Osteocyte (in vitro differentiated cells): ENCODE results near the gene FOXN3. TPM values are rescaled to one million over a fixed set of nuclear protein-coding genes. Genes with fewer than 3 reads are reported as not detected.

ENCODE experiments used
- DNase-seq: peaks from one replicate; pipeline ENCODE4 v3.0.0; 2021; ENCODE audit warnings: mixed read lengths; ENCODE audit not compliant: unreplicated experiment; ENCODE audit errors: extremely low spot score
- H3K27ac Mint-ChIP-seq: one replicate; pipeline ENCODE4 v1.8.0; 2021; ENCODE audit warnings: mild to moderate bottlenecking, mixed read lengths; ENCODE audit not compliant: unreplicated experiment
- H3K27me3 Mint-ChIP-seq: one replicate; pipeline ENCODE4 v1.8.0; 2021; ENCODE audit warnings: mixed read lengths; ENCODE audit not compliant: unreplicated experiment
- H3K36me3 Mint-ChIP-seq: one replicate; pipeline ENCODE4 v1.8.0; 2021; ENCODE audit warnings: mixed read lengths; ENCODE audit not compliant: unreplicated experiment
- H3K4me1 Mint-ChIP-seq: one replicate; pipeline ENCODE4 v1.8.0; 2021; ENCODE audit warnings: mixed read lengths; ENCODE audit not compliant: unreplicated experiment
- H3K4me3 Mint-ChIP-seq: one replicate; pipeline ENCODE4 v1.8.0; 2021; ENCODE audit warnings: mild to moderate bottlenecking, moderate library complexity, mixed read lengths; ENCODE audit not compliant: unreplicated experiment
- H3K9me3 Mint-ChIP-seq: one replicate; pipeline ENCODE4 v1.8.0; 2021; ENCODE audit warnings: mixed read lengths; ENCODE audit not compliant: unreplicated experiment
- total RNA-seq: library from RNA; stranded (reverse); gene quantifications from 2 replicates; pipeline ENCODE4 v1.2.1, GENCODE V29; 2021
- TF ChIP-seq, protein P1 (sequence below): fragments of 200-600 bp; sonication (generic); IDR thresholded peaks from 2 replicates; pipeline ENCODE4 v1.5.0; 2021; ENCODE audit warnings: antibody characterized with exemption, mild to moderate bottlenecking, moderate library complexity

FOXN3 gene
- total RNA-seq, 1 donor from 2014 or later: 120 TPM

DNA sequence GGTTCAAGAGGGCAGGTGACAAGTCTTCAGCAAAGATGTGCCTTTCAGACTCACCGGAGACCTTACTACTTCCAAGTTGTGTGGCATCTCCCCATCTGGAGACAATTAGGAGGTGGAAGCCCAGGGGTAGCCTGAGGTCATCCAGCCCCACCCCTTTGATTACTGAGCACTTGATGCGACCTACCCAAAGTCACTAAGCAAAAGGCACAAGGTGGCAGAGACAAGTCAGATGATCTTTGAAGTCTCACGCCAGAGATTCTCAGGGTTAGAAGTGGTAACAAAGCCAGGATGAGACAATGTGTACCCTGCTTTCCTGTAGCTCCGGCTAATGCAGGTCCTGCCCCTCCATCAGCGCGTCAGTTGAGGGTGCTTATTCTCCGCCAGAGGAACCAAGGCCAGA is 1.4 kb upstream of the FOXN3 start:
- no peak for DNase-seq
- Mint-ChIP-seq H3K4me3 (peak overlapping the region; percentile 81), H3K4me1 (peaks cover 44% of the 10 kb centered on the region), H3K9me3 (no peaks in the 10 kb centered on the region), H3K36me3 (peaks cover 2% of the 10 kb centered on the region), H3K27me3 (no peaks in the 10 kb centered on the region), H3K27ac (peak overlapping the region; percentile 86)
- TF ChIP-seq, protein P1, sequence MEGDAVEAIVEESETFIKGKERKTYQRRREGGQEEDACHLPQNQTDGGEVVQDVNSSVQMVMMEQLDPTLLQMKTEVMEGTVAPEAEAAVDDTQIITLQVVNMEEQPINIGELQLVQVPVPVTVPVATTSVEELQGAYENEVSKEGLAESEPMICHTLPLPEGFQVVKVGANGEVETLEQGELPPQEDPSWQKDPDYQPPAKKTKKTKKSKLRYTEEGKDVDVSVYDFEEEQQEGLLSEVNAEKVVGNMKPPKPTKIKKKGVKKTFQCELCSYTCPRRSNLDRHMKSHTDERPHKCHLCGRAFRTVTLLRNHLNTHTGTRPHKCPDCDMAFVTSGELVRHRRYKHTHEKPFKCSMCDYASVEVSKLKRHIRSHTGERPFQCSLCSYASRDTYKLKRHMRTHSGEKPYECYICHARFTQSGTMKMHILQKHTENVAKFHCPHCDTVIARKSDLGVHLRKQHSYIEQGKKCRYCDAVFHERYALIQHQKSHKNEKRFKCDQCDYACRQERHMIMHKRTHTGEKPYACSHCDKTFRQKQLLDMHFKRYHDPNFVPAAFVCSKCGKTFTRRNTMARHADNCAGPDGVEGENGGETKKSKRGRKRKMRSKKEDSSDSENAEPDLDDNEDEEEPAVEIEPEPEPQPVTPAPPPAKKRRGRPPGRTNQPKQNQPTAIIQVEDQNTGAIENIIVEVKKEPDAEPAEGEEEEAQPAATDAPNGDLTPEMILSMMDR: no peak

DNA sequence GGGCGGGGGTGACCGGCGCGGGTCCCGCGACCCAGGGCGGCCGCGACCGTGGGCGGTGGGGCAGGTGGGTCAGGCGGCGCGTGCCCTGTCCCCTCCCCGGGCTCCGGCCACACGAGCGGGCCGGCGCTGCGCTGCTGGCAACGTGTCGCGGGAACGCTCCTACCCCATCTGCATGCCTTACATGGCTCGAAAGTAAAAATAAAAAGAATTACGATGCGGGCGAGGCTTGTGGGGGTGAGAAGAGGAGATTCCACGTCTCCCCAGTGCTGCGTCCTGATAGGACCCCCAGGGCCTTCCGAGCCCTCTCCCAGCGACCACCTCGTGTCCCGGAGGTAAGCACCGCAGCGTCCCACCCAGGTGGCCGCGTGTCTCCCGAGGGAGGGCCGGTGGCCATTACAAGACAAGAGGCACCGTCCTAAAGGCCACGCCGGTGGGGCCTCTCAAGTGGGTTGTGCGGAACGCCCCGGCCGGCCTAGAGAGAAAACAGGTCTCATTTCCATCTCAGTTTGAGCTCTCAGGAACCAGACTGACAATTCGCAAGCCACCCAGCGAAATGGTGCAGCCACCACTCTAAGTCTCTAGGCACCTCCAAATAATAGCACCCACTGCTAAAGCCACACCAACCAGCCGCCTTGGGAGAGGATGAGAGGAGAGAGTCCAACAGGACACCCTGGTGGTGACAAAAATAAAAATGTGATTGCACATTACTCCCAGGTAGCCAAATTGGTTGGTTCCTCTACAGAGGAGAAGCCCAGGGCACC is 612 bp upstream of the FOXN3 start:
- no peak for DNase-seq
- Mint-ChIP-seq H3K4me1 (peaks cover 40% of the 10 kb centered on the region), H3K9me3 (no peaks in the 10 kb centered on the region), H3K27ac (peak overlapping the region; percentile 86), H3K36me3 (peaks cover 10% of the 10 kb centered on the region), H3K4me3 (peak overlapping the region; percentile 81), H3K27me3 (no peaks in the 10 kb centered on the region)
- TF ChIP-seq, protein P1: peak; percentile 57

DNA sequence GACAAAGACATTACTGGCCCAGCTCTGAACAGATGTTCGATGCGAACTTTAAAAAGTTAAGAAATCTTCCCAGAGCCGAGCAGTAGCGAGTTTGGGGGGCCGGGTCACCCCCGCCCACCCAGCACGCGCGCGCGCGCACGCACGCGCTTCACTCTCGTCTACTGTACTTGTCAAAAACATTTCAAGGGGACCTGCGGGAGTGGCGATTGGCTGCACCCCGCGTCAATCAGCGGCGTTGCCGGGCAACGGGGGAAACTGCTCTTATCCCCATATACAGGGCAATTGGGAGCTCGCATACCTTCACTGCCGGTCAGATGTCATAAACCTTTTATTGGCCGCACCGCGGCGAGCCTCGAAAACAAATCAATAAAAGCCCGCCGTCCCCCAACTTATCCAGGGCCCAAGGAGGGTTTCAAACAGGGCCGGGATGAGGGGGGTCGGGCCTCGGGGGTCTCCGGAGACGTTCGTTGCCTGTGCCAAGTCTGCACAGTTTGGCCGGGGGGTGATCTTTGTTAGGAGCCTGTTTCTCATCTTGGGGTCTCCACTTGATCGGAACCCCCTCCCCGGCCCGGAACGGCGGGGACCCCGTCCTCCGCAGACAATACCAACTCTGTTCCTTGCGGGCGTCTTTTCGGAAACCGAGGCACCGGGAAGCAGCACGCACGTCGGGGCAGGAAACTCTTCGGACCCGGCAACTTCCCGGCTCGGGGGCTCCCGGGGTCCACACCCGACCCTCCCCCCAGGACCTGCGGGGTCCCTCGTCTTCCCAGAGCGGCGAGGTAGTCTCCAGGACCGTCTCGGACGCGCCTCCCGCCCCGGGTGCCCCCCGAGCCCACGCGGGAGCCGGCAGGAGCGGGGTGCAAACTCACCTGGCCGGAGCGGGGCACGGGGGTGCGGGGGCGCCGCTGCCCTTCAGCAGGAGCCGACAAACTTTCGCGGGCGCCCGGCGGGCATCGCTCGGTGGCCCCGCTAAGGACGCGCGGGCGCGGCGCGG is 734 bp downstream of the FOXN3 start:
- H3K9me3 Mint-ChIP-seq: no peaks in the 10 kb centered on the region
- peak overlapping the region; percentile 96 for H3K4me3 Mint-ChIP-seq
- H3K27ac Mint-ChIP-seq: peak overlapping the region; percentile 98
- TF ChIP-seq, protein P1: no peak
- peak; percentile 98 for DNase-seq
- H3K36me3 Mint-ChIP-seq: peaks cover 20% of the 10 kb centered on the region
- no peaks in the 10 kb centered on the region for H3K27me3 Mint-ChIP-seq
- peaks cover 34% of the 10 kb centered on the region for H3K4me1 Mint-ChIP-seq

DNA sequence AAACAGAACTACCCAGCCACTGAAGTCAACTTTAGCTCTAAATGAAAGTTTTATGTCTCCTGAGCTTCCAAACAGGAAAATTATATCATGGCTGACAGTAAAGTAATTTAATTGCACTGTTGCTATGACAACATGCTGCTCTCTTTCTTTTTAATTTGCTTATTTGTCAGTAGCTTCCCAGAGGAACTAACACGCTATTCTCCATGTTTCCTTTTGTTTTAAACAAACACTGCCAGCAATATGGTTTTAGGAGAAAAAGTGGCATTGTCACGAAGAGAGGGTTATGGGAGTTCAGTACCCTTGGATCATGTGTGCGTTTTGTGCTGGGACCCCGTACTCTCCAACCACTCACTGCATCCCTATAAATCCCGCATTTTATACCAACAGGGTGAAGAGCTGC is 1.9 kb downstream of the FOXN3 start:
- TF ChIP-seq, protein P1: no peak
- no peak for DNase-seq
- Mint-ChIP-seq H3K4me3 (peak overlapping the region; percentile 96), H3K9me3 (no peaks in the 10 kb centered on the region), H3K4me1 (peaks cover 30% of the 10 kb centered on the region), H3K36me3 (peaks cover 26% of the 10 kb centered on the region), H3K27me3 (no peaks in the 10 kb centered on the region), H3K27ac (peak overlapping the region; percentile 98)

DNA sequence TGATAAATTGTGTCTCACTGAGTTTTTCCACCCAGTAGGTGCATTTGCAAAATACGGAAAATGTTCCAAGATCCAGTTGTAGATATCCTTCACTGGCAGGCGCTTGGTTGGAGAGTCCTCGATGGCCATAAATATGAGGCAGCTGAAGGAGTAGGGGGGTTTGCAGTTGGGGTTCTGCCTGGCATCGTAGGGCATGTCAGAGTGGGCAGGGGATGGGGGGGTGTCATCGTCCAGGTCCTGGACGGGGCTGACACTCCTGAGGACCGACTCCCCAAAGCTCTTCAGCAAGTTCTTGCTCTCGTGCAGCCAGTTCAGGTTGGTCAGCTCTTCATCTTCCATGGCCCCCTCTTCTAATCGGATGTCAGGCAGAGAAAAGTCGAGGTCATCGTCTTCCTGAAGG is 5.1 kb downstream of the FOXN3 start:
- Mint-ChIP-seq H3K9me3 (no peaks in the 10 kb centered on the region), H3K4me3 (no peak overlapping the region), H3K27ac (no peak overlapping the region), H3K36me3 (peaks cover 30% of the 10 kb centered on the region), H3K27me3 (no peaks in the 10 kb centered on the region), H3K4me1 (peaks cover 28% of the 10 kb centered on the region)
- TF ChIP-seq, protein P1: no peak
- DNase-seq: no peak
